Measurements from ENCODE around the gene FLOT2. TPM values are rescaled to one million over a fixed set of nuclear protein-coding genes. Genes with fewer than 3 reads are reported as not detected.

FLOT2 gene
- 29.8 and 30.8 TPM in 2 replicates for total RNA-seq

DNA sequence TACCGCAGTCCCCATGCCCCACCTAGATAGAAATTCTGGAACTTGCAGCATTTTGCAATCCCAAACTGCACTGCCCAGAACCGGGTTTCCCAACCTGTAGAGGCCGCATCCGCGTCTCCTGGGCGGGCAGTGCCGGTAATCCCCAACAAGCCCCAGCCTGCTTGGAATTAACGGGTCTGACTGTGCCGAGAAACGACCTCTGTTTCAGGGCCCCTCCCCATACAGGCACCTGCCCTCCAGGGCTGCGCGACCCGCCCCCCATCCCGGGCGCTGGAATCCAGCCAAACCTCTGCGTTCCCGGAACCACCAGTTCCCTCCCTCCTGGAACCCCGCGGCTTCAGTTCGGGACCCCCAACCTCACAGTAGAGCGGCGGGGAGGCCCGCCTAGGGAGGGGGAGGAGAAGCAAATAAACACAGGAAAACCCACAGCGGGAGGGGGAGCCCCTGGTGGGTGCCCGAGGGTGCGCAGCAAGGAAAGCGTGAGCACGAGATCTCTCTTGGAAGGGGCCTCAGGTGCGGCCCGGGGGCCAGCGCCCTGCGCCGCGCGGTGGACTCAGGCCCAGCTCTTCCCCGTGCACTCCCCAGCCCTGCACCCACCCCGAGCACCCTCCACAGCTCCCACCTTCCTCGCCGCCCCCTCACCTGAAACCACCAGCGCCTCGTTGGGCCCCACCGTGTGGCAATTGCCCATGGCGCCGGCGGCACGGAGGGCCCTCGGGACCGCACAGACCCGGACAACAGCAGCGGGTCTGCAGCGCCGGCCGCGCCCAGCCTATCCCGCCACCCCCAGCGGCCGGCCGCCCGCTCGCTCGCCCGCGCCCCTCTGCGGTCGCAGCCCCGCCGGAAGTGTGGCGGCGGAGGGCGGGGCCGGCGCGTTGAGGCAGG, at the start of gene FLOT2:
Gene FLOT2, minus strand, starts transcription at position 850 of the 885 bp plus-strand sequence. Its CDS starts 159 bp downstream, at position 691.

DNA sequence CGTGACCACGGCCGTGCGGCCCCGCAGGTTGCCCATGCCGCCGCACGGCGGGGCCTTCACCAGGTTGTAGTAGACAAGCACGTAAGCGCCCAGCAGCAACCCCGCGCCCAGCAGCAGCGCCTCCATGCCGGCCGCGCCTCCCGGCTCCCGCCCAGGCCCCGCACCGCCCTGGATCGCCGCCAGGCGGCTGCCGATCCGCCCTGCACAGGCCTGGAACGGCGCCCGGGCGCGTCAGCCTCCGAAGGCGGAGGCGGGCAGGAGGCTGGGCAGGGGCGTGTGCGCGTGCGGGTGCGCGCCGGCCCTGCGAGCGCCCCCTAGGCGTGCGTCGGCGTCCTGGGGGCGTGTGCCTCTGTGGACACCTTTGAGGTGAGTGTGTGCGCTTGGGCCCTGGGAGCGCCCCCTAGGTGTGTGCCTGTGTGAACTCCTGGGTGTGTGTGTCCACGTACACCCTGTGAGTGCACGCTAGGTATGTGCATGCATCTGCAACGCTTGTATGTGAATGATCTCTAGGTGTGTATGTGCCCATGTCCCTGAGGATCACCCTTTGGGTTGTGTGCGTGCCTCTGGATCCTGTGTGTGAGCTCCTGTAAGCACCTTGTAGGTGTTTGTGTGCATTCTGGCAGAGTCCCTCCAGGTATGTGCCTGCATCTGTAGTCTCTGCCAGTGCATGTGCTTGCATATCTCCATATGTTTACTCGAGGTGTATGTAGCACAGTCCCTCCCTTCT, 5.4 kb upstream of the FLOT2 start, which contains the start of gene DHRS13:
Gene DHRS13, minus strand, starts transcription at position 261 of the 727 bp plus-strand sequence. Its CDS starts 135 bp downstream, at position 126.

GRCh38 chr17:28854457-28855335, 42.8 kb downstream of the FLOT2 start, which contains the start of gene ERAL1:
Gene ERAL1 (plus strand): TSS chr17:28855016. CDS start chr17:28855035, 19 bp downstream.

GRCh38 chr17:28842282-28843012, 55.1 kb downstream of the FLOT2 start, which contains the start of gene FAM222B:
Gene FAM222B (minus strand): TSS chr17:28842790. CDS start chr17:28766667, 76,123 bp downstream.

Small RNA genes lying within 50 kb of the gene (small RNA-seq; reads per million reads assigned to genes)
- gene RF00019, result not detected

Other genes with a start within 250 kb of the FLOT2 start
- gene SDF2, start 235.8 kb downstream of the FLOT2 start, total RNA-seq, result 30.3 and 44.3 TPM in 2 replicates
- 53.3 and 62.3 TPM in 2 replicates for gene SUPT6H, start 235.5 kb downstream of the FLOT2 start, total RNA-seq
- gene PROCA1, start 185.8 kb downstream of the FLOT2 start, total RNA-seq, result 0.54 and 0.78 TPM in 2 replicates
- 188 and 196 TPM in 2 replicates for gene RAB34, start 179.9 kb downstream of the FLOT2 start, total RNA-seq
- gene RPL23A, start 177.7 kb downstream of the FLOT2 start, total RNA-seq, result 560 and 658 TPM in 2 replicates
- gene TLCD1, start 171.5 kb downstream of the FLOT2 start, total RNA-seq, result 3.3 and 4.6 TPM in 2 replicates
- gene NEK8, start 168.9 kb downstream of the FLOT2 start, total RNA-seq, result 3.9 and 4.8 TPM in 2 replicates
- gene TRAF4, start 153.7 kb downstream of the FLOT2 start, total RNA-seq, result 15.9 and 17.8 TPM in 2 replicates
- 4.9 and 5.0 TPM in 2 replicates for gene FAM222B, start 54.9 kb downstream of the FLOT2 start, total RNA-seq
- gene ERAL1, start 42.7 kb downstream of the FLOT2 start, total RNA-seq, result 27.0 and 27.7 TPM in 2 replicates
- 2.4 and 3.5 TPM in 2 replicates for gene DHRS13, start 5.3 kb upstream of the FLOT2 start, total RNA-seq
- gene PHF12, start 53.8 kb upstream of the FLOT2 start, total RNA-seq, result 16.0 and 17.0 TPM in 2 replicates
- gene SEZ6, start 108.3 kb upstream of the FLOT2 start, total RNA-seq, result not detected in 2 replicates
- gene PIPOX, start 145.4 kb upstream of the FLOT2 start, total RNA-seq, result 1.2 and 2.4 TPM in 2 replicates

All from articular chondrocyte of knee joint (primary cell).